C4-2B (cell line): ENCODE data around the gene ADGRD1.

ENCODE experiments used
- CTCF ChIP-seq: fragments of 450-650 bp; conservative IDR thresholded peaks from 2 replicates; pipeline ENCODE4 v1.5.1; 2017; ENCODE audit warnings: mild to moderate bottlenecking
- ZFX ChIP-seq: fragments of 450-650 bp; IDR thresholded peaks from 2 replicates; pipeline ENCODE4 v1.6.1; 2017

GRCh38 chr12:131084341-131085011 lies 130.8 kb downstream of the ADGRD1 start:
- TF ChIP-seq CTCF: no peak
- no peak for TF ChIP-seq ZFX
